Measurements from ENCODE around the gene NCOA1. TPM values are rescaled to one million over a fixed set of nuclear protein-coding genes. Genes with fewer than 3 reads are reported as not detected.

NCOA1 gene
- polyA plus RNA-seq, 1 donor (not counting 4 experiments of a cell fraction or from before 2014, with no cell fraction given) = 5.0 TPM

GRCh38 chr2:24510771-24511170, 19.7 kb downstream of the NCOA1 start:
- Histone ChIP-seq H3K36me3 (ENCODE audit: control insufficient read depth in 2 of 2, extremely low read depth in 1 of 2, insufficient read depth in 2 of 2, low read length in 2 of 2) (no peaks in the 10 kb centered on the region), H3K9ac (ENCODE audit: control insufficient read depth, extremely low read depth, insufficient read depth, low read length) (no peak overlapping the region), H3K79me2 (ENCODE audit: control insufficient read depth, insufficient read depth, low read length) (no peaks in the 10 kb centered on the region), H2AFZ (ENCODE audit: control insufficient read depth, low read length) (no peak overlapping the region), H3K4me1 (ENCODE audit: control insufficient read depth, extremely low read depth, insufficient read depth, low read length) (peaks cover 4% of the 10 kb centered on the region), H3K9me1 (ENCODE audit: control insufficient read depth, extremely low read depth, insufficient read depth, low read length) (no peaks in the 10 kb centered on the region), H3K9me3 (ENCODE audit: control insufficient read depth, low read depth, low read length) (no peaks in the 10 kb centered on the region), H3K4me2 (ENCODE audit: control insufficient read depth, extremely low read depth, insufficient read depth, low read depth, low read length) (no peak overlapping the region), H3K4me3 (ENCODE audit: control insufficient read depth in 2 of 3, extremely low read depth in 1 of 3, insufficient read depth in 2 of 3, low read depth in 1 of 3, low read length in 3 of 3) (no peak overlapping the region), H4K20me1 (ENCODE audit: control insufficient read depth, extremely low read depth, insufficient read depth, low read length) (no peaks in the 10 kb centered on the region), H3K27me3 (ENCODE audit: control insufficient read depth, extremely low read depth, insufficient read depth, low read length) (no peaks in the 10 kb centered on the region), H3K27ac (ENCODE audit: control insufficient read depth, insufficient read depth, low read length) (no peak overlapping the region)
- TF ChIP-seq EZH2 (IDR thresholded peaks at IDR 0.05; ENCODE audit: low read length) (no peak), CTCF (optimal IDR thresholded peaks at IDR 0.05 in 1 of 3, IDR thresholded peaks at IDR 0.05 in 1 of 3, conservative IDR thresholded peaks at IDR 0.05 in 1 of 3; ENCODE audit: extremely low read depth in 1 of 3, insufficient read depth in 2 of 3, low read length in 3 of 3) (no peak)
- no peak for DNase-seq (ENCODE audit: low read depth, low spot score)
- no peak for FAIRE-seq
- dilution Hi-C loops (cut with MboI; ENCODE audit: extremely low pct_ligation_motif_present, low sequenced_read_pairs) = no loop called here

- no peak for FAIRE-seq
Observed at GRCh38 chr2:24511198-24511597, 20.1 kb downstream of the NCOA1 start.

More at GRCh38 chr2:24511198-24511597, 20.1 kb downstream of the NCOA1 start:
- Histone ChIP-seq H3K4me1 (ENCODE audit: control insufficient read depth, extremely low read depth, insufficient read depth, low read length) (peaks cover 4% of the 10 kb centered on the region), H3K79me2 (ENCODE audit: control insufficient read depth, insufficient read depth, low read length) (no peaks in the 10 kb centered on the region), H3K9ac (ENCODE audit: control insufficient read depth, extremely low read depth, insufficient read depth, low read length) (no peak overlapping the region), H3K4me2 (ENCODE audit: control insufficient read depth, extremely low read depth, insufficient read depth, low read depth, low read length) (no peak overlapping the region), H3K27ac (ENCODE audit: control insufficient read depth, insufficient read depth, low read length) (no peak overlapping the region), H3K36me3 (ENCODE audit: control insufficient read depth in 2 of 2, extremely low read depth in 1 of 2, insufficient read depth in 2 of 2, low read length in 2 of 2) (no peaks in the 10 kb centered on the region), H3K4me3 (ENCODE audit: control insufficient read depth in 2 of 3, extremely low read depth in 1 of 3, insufficient read depth in 2 of 3, low read depth in 1 of 3, low read length in 3 of 3) (no peak overlapping the region), H3K9me3 (ENCODE audit: control insufficient read depth, low read depth, low read length) (no peaks in the 10 kb centered on the region), H3K9me1 (ENCODE audit: control insufficient read depth, extremely low read depth, insufficient read depth, low read length) (no peaks in the 10 kb centered on the region), H3K27me3 (ENCODE audit: control insufficient read depth, extremely low read depth, insufficient read depth, low read length) (no peaks in the 10 kb centered on the region), H2AFZ (ENCODE audit: control insufficient read depth, low read length) (no peak overlapping the region), H4K20me1 (ENCODE audit: control insufficient read depth, extremely low read depth, insufficient read depth, low read length) (no peaks in the 10 kb centered on the region)
- DNase-seq (ENCODE audit: low read depth, low spot score) = no peak
- no peak for TF ChIP-seq EZH2 (IDR thresholded peaks at IDR 0.05; ENCODE audit: low read length)
- TF ChIP-seq CTCF (optimal IDR thresholded peaks at IDR 0.05 in 1 of 3, IDR thresholded peaks at IDR 0.05 in 1 of 3, conservative IDR thresholded peaks at IDR 0.05 in 1 of 3; ENCODE audit: extremely low read depth in 1 of 3, insufficient read depth in 2 of 3, low read length in 3 of 3) = no peak
- dilution Hi-C loops (cut with MboI; ENCODE audit: extremely low pct_ligation_motif_present, low sequenced_read_pairs) = no loop called here

Data from keratinocyte (primary cell).